Renal cortical epithelial cell (primary cell): ENCODE data around the gene DCDC1. TPM values are rescaled to one million over a fixed set of nuclear protein-coding genes. Genes with fewer than 3 reads are reported as not detected.
A peak's percentile ranks its signal among the peaks of the same experiment; 100 is the strongest.
"Not testable (repeated sequence)": the region's sequence is repeated elsewhere in the genome, so short reads cannot be mapped to it uniquely, and the experiment has no call there.

Experiments used
- DNase-seq: peaks from one replicate; pipeline ENCODE4 v3.0.0-alpha.2; 2011; ENCODE audit warnings: low read depth
- total RNA-seq: library from RNA; depleted of rRNA; stranded (reverse); fragments of >200 nt; gene quantifications from 2 replicates; pipeline ENCODE4 v1.2.3, GENCODE V29; 2014

DCDC1 gene
- total RNA-seq, 1 donor from 2014 or later = 6.8 TPM

GRCh38 chr11:30990625-30991296 lies 378.8 kb downstream of the DCDC1 start:
- peak; percentile 15 for DNase-seq

DNA sequence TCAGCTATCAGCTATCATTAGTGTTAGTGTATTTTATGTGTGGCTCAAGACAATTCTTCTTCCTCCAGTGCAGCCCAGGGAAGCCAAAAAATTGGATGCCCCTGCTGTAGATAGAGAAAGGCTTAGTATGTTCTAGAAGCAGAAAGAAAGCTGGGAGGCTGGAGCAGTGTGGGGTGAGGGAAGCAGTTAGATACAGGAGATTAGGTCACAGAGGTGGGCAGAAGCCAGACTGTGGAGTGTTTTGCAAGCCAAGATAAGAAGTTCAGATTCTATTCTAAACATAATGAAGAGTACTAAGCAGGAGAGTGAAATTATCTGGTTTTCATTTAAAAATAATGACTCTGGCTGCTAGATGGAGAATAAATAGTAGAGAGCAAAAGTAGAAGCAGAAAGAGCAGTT lies 381.7 kb downstream of the DCDC1 start:
- DNase-seq = no peak

GRCh38 chr11:30985536-30985935 lies 384.0 kb downstream of the DCDC1 start:
- no peak for DNase-seq

GRCh38 chr11:30984827-30985226 lies 384.7 kb downstream of the DCDC1 start:
- DNase-seq = peak; percentile 28

DNA sequence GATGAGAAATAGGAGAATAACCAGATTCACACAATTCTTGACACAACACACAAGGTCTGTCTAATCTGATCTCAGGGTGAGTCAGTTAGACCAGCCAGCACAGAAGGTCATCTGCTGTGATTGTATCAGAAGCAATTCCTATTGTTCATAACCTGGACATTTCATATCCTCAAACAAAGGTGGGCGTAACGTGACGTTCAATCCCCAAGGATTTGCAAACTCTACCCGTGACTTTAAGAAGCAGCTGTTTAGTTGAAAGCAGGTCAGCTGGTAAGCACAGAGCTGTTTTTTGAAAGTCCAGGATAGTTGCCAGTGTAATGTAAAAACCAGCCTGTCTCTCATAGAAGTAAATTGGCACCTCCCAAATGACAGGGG lies 385.1 kb downstream of the DCDC1 start:
- DNase-seq = peak; percentile 25

DNA sequence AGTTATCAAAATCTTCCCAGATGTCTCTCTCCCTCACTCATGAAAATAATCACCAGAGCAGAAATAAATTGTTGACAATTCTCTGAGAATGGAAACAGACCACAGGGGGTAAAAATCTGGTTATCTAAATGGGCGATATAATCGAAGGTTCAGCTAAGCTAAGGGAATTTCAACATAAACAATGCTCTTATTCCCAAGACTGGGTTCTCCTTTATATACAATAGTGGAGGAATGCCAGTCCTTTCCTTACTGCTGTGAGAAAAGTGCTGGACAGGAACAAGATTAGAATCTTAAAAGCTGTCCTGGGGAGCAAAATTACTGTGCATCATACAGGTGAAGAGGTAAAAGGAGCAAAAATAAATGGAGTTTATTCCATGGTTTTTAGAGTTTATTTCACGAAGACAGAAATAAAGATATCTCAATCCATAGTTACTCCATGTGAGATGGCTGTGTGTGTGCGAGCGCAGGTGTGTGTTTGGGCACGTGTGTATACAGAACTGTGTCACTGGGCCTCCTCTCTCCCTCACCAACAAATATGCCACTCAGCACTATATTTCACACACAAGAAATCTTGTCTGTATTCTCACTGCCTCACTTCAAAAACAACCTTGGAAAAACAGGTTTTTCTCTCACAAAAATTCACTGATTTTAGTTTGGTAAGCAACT lies 385.6 kb downstream of the DCDC1 start:
- no peak for DNase-seq

- no peak for DNase-seq
These were observed 386.4 kb downstream of the DCDC1 start for GRCh38 chr11:30983143-30983542.

DNA sequence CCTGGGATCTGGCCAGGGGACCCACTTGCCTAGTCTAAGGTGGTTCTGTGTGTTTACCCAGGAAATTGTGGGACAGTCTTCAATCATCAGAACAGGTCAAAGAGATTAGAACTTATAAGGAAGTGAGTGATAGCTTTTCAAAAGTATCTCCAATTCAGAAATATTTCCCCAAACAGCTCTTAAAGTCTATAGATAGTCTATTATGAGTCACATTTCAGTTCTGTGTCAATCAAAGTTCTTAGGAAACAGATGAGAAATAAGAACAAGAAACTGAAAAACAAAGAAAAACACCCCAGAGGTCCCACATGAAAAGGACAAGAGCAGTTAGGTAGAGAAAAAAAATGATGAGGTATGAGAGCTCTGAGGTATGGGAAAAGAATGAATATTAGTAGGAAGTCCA lies 402.0 kb downstream of the DCDC1 start:
- DNase-seq = no peak

GRCh38 chr11:30960387-30960992 lies 409.0 kb downstream of the DCDC1 start:
- DNase-seq = peak; percentile 70

- no peak for DNase-seq
These were observed 412.8 kb downstream of the DCDC1 start for GRCh38 chr11:30956751-30957150.

GRCh38 chr11:30949838-30950237 lies 419.7 kb downstream of the DCDC1 start:
- no peak for DNase-seq

DNA sequence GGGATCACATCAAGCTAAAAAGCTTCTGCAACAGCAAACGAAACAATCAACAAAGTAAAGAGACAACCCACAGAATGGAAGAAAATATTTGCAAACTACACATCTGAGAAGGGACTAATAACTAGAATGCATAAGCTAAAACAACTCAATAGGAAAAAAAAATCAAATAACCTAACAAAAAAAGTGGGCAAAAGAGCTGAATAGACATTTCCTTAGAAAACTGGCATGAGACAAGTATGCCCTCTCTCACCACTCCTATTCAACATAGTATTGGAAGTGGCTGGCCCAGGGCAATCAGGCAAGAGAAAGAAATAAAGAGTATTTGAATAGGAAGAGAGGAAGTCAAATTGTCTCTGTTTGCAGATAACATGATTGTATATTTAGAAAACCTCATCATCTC lies 421.8 kb downstream of the DCDC1 start:
- not testable (repeated sequence) for DNase-seq

DNA sequence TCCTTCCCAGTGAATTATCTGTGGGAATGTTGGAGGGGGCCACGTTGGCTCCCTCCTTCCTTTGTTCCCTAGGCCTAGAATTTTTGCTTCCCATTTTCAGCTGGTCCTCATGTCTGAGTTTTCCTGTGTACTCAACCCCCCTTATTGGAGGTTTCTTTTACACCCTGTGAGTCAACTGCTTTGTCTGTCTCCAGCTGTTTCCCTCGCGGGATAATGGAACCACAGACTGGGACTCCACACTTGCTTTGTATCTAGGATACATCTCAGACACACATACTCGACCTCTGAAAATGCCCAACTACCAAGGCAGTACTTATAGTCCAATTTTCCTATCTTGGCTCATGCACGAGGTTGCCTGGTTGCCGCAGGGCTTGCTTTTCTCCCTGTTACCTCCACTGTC lies 430.7 kb downstream of the DCDC1 start:
- no peak for DNase-seq

DNA sequence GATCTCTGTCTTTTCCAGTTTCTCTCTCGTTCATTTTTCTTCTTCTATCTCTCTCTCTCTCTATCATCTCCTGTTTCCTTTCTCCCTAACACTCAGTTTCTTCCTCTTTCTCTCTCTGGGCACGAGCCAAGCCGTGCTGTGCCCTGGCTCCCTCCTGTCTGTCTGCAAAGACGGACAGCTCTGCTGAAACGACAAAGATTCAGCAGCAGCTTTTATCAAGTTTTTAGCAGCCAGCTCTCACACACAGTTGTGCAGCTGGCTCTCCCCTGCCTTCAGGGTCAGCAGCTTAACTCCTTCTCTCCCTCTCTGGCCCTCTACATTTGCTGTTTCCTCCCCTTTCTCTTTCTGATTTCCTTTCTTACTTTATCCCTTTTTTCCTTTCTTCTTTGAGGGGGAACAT lies 431.4 kb downstream of the DCDC1 start:
- DNase-seq = no peak

- no peak for DNase-seq
These were observed 433.0 kb downstream of the DCDC1 start for GRCh38 chr11:30936491-30936890.

DNA sequence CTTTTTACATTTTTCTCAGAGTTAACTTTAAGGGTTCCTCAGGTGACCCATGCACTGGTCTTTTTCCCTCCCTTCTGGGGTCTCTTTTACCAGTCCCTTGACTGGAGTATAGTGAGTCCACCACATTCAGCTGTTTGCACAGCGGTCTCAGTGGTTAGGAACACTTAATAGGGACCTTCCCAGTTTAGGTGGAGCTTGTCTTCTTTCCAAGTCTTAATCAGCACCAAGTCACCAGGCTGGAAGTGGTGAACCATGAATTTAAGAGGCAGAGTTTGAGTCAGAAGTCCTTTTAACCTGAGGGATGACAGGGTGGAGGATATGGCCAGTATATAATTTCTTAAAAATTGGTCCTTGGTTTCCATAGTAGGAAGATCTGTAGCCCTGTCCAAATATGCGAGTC lies 433.7 kb downstream of the DCDC1 start:
- peak; percentile 63 for DNase-seq

DNA sequence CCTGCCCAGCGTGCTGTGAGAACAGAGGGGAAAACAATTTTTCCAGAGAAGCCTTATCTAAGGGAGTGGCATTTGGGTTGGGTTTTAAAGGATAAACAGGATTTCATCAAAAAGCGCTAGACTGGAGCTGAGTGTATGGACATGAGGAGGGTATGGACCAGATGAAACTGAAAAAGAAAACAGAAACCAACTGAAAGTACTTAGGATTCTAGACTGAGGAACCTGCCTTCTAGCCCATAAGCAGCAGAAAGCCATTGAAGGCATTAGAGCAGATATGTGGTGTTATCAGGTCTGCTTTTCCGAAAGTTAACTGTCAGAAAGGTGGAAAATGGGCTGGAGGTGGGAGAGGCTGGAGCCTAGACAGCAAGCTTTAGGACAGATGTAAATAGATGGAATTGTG lies 443.4 kb downstream of the DCDC1 start:
- DNase-seq = no peak

- no peak for DNase-seq
These were observed 447.7 kb downstream of the DCDC1 start for GRCh38 chr11:30921811-30922210.

DNA sequence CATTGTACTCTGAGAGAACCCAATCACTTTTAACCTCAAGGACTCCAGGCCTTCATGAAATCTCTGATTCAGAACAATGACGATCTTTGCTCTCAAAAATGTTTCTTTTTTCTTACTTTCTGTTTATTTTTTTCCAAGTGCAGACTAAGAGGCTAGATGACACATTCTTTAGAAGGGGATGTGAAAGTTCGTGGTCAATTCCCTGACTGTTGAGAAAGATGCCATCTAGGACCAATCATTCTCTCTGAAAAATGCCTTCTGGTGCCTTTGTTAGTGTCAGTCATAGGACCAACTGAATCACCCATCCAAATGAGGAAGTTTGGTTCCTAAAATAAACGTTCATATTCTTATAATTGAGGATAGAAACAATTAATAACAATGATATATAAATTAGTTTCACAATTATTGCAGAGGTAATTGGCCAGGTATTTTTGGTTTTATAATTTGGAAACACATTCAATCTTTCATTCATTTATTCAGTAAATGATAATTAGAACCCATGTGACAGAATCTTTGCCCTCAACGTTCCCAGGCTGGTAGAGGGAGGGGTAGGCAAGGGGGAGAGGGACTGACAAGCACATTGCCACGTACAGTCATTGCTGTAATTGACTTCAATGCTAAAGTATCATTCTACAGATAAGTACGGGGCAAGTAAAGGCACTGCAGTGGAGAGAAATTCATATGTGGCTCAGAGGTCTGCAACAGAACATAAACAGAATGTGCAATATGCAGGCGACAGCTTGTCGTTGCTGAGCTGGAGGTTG lies 450.0 kb downstream of the DCDC1 start:
- DNase-seq = peak; percentile 64

GRCh38 chr11:30917859-30918478 lies 451.6 kb downstream of the DCDC1 start:
- peak; percentile 43 for DNase-seq

GRCh38 chr11:30917266-30917665 lies 452.3 kb downstream of the DCDC1 start:
- no peak for DNase-seq

- no peak for DNase-seq
These were observed 452.8 kb downstream of the DCDC1 start for GRCh38 chr11:30916764-30917163.
